GM19023 (cell line): ENCODE data around the gene CLCN2.

Source experiments
- ATAC-seq: cut with Tn5 transposase; IDR thresholded peaks from one replicate; pipeline ENCODE4 v1.9.1; 2021; ENCODE audit warnings: mild to moderate bottlenecking, moderate library complexity; ENCODE audit not compliant: unreplicated experiment

CLCN2 gene

DNA sequence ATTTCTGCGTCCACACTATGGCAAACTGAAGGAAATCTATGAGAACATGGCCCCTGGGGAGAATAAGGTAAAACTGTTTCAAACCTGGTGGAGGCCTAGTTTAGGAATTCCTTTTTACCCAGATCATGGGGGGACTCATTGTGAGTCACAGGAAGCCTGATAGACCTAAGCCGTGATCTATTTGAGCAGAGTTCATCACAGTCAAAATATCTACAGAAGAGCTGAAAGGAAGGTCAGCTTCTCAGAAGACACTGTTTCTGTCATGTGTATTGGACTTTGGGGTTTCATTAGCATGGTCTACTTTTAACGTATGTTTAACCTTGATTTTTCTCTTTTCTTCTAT is 61.1 kb downstream of the CLCN2 start:
- no peak for ATAC-seq

DNA sequence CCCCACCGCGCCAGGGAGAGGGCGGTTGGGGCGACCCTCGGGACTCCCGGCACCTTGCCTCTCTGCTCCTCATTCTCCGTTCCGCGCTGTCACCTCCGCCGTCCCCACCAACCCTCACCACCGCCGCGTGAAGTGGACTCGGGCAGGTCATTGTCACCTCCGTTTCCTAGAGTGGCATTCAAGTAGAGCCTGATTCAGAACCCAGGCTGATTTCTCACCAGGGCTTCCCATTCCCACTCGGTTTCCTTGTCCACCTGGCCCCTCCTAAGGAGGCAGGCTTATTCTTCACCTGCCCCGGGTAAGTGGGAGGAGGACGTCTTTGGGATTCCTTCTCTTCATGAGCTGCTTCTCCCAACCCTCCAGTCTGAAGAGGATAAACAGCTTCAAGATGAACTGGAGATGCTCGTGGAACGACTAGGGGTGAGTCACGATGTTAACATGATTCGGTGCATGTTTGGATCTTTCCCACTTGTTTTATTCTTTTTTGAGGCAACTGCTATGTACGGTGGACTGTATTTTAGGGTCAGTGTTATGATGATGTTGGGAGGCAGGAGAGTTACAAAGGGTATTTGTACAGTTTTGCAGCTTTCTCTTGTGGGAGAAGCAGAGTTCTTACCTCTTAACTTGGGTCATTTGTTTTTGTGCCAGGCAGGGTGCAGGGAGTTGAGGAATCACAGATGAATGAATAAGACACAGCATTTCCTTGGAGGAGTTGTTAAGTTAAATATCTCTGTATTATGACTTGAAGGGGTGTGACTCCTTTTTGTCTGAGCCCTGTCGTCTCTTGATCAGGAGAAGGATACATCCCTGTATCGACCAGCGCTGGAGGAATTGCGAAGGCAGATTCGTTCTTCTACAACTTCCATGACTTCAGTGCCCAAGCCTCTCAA is 61.7 kb downstream of the CLCN2 start:
- peak; percentile 1 for ATAC-seq

GRCh38 chr3:184298759-184299487 is 62.5 kb downstream of the CLCN2 start, which contains the start of gene PSMD2:
Gene PSMD2, plus strand, starts transcription at chr3:184299241. Its CDS starts 26 bp downstream, at chr3:184299267.
- ATAC-seq, result peak; percentile 94

DNA sequence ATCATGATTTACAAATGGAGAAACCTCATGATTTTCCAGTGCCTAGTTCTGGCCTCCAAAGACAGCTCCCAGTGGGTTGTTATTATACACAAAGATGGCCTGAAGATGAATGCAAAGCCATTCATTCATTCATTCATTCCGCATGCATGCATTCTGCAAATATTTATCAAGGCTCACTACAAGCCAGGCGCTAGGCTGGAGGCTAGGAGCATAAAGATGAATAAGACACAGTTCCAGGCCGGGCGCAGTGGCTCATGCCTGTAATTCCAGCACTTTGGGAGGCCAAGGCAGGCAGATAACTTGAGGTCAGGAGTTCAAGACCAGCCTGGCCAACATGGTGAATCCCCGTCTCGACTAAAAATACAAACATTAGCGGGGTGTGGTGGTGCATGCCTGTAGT is 64.8 kb downstream of the CLCN2 start:
- no peak for ATAC-seq
